HepG2 (cell line): ENCODE results near the gene CA7. TPM values are rescaled to one million over a fixed set of nuclear protein-coding genes. Genes with fewer than 3 reads are reported as not detected.
A peak's percentile ranks its signal among the peaks of the same experiment; 100 is the strongest.

Experiments used
- ARID5B ChIP-seq: IDR thresholded peaks from 2 replicates; pipeline ENCODE4 v1.4.0; 2020; ENCODE audit warnings: mild to moderate bottlenecking, missing genetic modification reagents
- CTCF ChIP-seq: sonication (generic); formaldehyde crosslinking; IDR thresholded peaks from 2 replicates; pipeline ENCODE4 v1.5.0; 2020; ENCODE audit warnings: mild to moderate bottlenecking, missing genetic modification reagents, moderate library complexity
- ERF ChIP-seq: IDR thresholded peaks from 2 replicates; pipeline ENCODE4 v1.6.1; 2018; ENCODE audit warnings: missing biosample characterization, missing genetic modification reagents
- HNF4G ChIP-seq, 2 experiments: sonication (generic) in 1 of 2; formaldehyde crosslinking in 1 of 2; IDR thresholded peaks; 2 replicates each; pipeline versions ENCODE4 v1.4.0 to v1.6.1; 2011 to 2020; ENCODE audit warnings: borderline replicate concordance in 2 of 2, low read depth in 2 of 2, mild to moderate bottlenecking in 2 of 2, low read length in 1 of 2, missing genetic modification reagents in 1 of 2, moderate library complexity in 1 of 2
- HNRNPLL ChIP-seq: fragments of 200-400 bp; formaldehyde crosslinking; IDR thresholded peaks from 2 replicates; pipeline ENCODE4 v1.6.1; 2017; ENCODE audit warnings: mild to moderate bottlenecking, low read depth, low read length; ENCODE audit not compliant: poor library complexity, severe bottlenecking
- MXD1 ChIP-seq: sonication (generic); formaldehyde crosslinking; IDR thresholded peaks from 2 replicates; pipeline ENCODE4 v1.4.0; 2020; ENCODE audit warnings: mild to moderate bottlenecking, missing genetic modification reagents
- NR2F2 ChIP-seq: IDR thresholded peaks from 2 replicates; pipeline ENCODE4 v1.6.1; 2012; ENCODE audit warnings: low read depth, inconsistent platforms, borderline replicate concordance
- RBAK ChIP-seq: sonication (generic); formaldehyde crosslinking; IDR thresholded peaks from 2 replicates; pipeline ENCODE4 v1.5.1; 2020; ENCODE audit warnings: mild to moderate bottlenecking, missing genetic modification reagents
- THAP7 ChIP-seq: sonication (generic); formaldehyde crosslinking; IDR thresholded peaks from 2 replicates; pipeline ENCODE4 v1.8.1; 2023; ENCODE audit warnings: mild to moderate bottlenecking, missing genetic modification reagents
- ZGPAT ChIP-seq: IDR thresholded peaks from 2 replicates; pipeline ENCODE4 v1.6.1; 2016; ENCODE audit warnings: mild to moderate bottlenecking
- ZNF501 ChIP-seq: sonication (generic); formaldehyde crosslinking; IDR thresholded peaks from 2 replicates; pipeline ENCODE4 v1.5.1; 2020; ENCODE audit warnings: mild to moderate bottlenecking, moderate library complexity, missing genetic modification reagents
- polyA plus RNA-seq, 8 experiments: library from polyadenylated mRNA; depleted of rRNA in 3 of 8; stranded (reverse) in 7 of 8; unstranded in 1 of 8; fragments of >200 nt; fragmentation: Illumina TruSeq in 4 of 8; extraction: Trizol in 4 of 8; gene quantifications; 2 replicates each; pipeline versions ENCODE4 v1.2.1 to v1.2.3, GENCODE V29; 2011 to 2016; ENCODE audit warnings: low read depth in 4 of 8, missing spikeins in 1 of 8, mixed read lengths in 1 of 8; ENCODE audit not compliant: insufficient read depth in 1 of 8
- total RNA-seq, 5 experiments: library from RNA; depleted of rRNA; stranded (reverse); fragments of >200 nt; fragmentation: Illumina TruSeq; extraction: Trizol; gene quantifications; 2 replicates each; pipeline ENCODE4 v1.2.3, GENCODE V29; 2016; ENCODE audit warnings: low read depth in 1 of 5
- TF ChIP-seq, protein P1 (sequence below): sonication (generic); formaldehyde crosslinking; IDR thresholded peaks from 2 replicates; pipeline ENCODE4 v1.4.0; 2020; ENCODE audit warnings: missing genetic modification reagents
- TF ChIP-seq, protein P2 (sequence below): sonication (generic); formaldehyde crosslinking; conservative IDR thresholded peaks from 2 replicates; pipeline ENCODE4 v1.4.0; 2020; ENCODE audit warnings: missing genetic modification reagents
- TF ChIP-seq, protein P3 (sequence below): sonication (generic); formaldehyde crosslinking; IDR thresholded peaks from 2 replicates; pipeline ENCODE4 v1.9.0; 2022; ENCODE audit warnings: missing genetic modification reagents, mild to moderate bottlenecking, borderline replicate concordance

CA7 gene
- total and polyA plus RNA-seq, 2 of the 13 experiments (the other 11 are each of a cell fraction or from before 2014, with no cell fraction given) = not detected

GRCh38 chr16:66894948-66895688 lies 50.9 kb downstream of the CA7 start (continued):
- TF ChIP-seq HNF4G (IDR thresholded peaks at IDR 0.05; ENCODE audit: borderline replicate concordance, low read depth, low read length) (no peak), HNF4G (CRISPR knock-in tag; IDR thresholded peaks at IDR 0.05; ENCODE audit: borderline replicate concordance, low read depth) (no peak), THAP7 (CRISPR knock-in tag) (no peak), ZNF501 (CRISPR knock-in tag) (peak; percentile 72), ARID5B (CRISPR knock-in tag) (peak; percentile 46; the same call in 1 of the 2 replicates), NR2F2 (no peak), ERF (CRISPR knock-in tag) (peak; percentile 89), ZGPAT (CRISPR knock-in tag) (peak; percentile 66), RBAK (CRISPR knock-in tag) (no peak), HNRNPLL (peak; percentile 16), CTCF (CRISPR knock-in tag) (peak; percentile 100), MXD1 (CRISPR knock-in tag) (0 out of 2 replicates have a peak, but pooled peaks have one; percentile 44)
- TF ChIP-seq, protein P1, sequence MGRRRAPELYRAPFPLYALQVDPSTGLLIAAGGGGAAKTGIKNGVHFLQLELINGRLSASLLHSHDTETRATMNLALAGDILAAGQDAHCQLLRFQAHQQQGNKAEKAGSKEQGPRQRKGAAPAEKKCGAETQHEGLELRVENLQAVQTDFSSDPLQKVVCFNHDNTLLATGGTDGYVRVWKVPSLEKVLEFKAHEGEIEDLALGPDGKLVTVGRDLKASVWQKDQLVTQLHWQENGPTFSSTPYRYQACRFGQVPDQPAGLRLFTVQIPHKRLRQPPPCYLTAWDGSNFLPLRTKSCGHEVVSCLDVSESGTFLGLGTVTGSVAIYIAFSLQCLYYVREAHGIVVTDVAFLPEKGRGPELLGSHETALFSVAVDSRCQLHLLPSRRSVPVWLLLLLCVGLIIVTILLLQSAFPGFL = no peak
- TF ChIP-seq, protein P2, sequence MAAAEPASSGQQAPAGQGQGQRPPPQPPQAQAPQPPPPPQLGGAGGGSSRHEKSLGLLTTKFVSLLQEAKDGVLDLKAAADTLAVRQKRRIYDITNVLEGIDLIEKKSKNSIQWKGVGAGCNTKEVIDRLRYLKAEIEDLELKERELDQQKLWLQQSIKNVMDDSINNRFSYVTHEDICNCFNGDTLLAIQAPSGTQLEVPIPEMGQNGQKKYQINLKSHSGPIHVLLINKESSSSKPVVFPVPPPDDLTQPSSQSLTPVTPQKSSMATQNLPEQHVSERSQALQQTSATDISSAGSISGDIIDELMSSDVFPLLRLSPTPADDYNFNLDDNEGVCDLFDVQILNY (CRISPR knock-in tag) = 0 out of 2 replicates have a peak, but pooled peaks have one; percentile 14
- TF ChIP-seq, protein P3, sequence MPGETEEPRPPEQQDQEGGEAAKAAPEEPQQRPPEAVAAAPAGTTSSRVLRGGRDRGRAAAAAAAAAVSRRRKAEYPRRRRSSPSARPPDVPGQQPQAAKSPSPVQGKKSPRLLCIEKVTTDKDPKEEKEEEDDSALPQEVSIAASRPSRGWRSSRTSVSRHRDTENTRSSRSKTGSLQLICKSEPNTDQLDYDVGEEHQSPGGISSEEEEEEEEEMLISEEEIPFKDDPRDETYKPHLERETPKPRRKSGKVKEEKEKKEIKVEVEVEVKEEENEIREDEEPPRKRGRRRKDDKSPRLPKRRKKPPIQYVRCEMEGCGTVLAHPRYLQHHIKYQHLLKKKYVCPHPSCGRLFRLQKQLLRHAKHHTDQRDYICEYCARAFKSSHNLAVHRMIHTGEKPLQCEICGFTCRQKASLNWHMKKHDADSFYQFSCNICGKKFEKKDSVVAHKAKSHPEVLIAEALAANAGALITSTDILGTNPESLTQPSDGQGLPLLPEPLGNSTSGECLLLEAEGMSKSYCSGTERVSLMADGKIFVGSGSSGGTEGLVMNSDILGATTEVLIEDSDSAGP (CRISPR knock-in tag) = no peak
